Nucleus accumbens (tissue), 56 donors: ENCODE results near the gene ST3GAL4.

ENCODE experiments used
- DNase-seq, 56 donors: peaks; one replicate each; lab custom pipeline; 2025; lab: John Stamatoyannopoulos, UW

ST3GAL4 gene

GRCh38 chr11:126418887-126419286, 63.4 kb downstream of the ST3GAL4 start:
- no peak for DNase-seq

- no peak for DNase-seq
These were observed 64.6 kb downstream of the ST3GAL4 start for GRCh38 chr11:126419801-126420697.

DNA sequence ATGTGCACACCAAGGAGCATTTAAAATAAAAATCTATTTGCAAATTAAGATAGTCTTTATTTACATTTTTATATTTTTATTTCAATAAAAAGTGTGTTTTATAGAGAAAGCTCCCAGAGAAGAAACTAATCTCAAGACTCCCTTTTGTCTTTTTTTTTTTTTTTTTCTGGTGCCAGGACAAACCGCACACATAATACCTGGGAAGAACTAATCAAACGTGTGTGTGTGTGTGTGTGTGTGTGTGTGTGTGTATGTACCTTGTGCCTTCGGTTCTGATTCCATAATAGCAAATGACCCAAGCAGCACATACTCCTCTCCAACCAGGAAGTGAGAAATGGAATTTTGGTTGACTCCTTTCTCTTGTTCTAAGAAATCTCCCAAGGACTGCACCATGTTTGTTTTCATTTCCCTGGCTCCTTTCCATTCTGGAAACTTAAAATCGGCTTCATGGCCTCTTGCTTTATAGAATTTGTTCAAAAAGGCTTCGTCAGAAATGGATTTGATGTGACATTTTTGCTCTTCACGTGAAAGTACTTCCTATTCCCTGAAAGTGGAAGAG, 65.3 kb downstream of the ST3GAL4 start:
- DNase-seq = no peak

DNA sequence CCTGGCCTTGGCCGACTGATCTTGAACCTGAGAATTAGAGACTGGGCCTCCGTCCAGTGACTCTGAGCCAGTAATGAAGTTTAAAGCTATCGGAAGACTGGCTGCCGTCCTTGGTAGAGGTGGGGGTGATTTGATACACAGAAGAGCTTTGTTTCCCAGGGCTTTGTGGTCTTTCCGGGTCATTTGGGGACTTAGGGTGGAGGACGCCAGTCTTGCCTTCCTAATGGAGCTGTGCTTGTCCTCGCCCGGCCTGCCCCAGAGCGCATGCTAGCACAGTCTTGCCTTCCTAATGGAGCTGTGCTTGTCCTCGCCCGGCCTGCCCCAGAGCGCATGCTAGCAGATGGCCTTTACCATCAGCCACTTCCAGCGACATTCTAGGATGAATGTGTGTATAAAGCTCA, 65.8 kb downstream of the ST3GAL4 start:
- no peak for DNase-seq

GRCh38 chr11:126422446-126422845, 67.0 kb downstream of the ST3GAL4 start:
- no peak for DNase-seq

- no peak for DNase-seq
These were observed 67.7 kb downstream of the ST3GAL4 start for GRCh38 chr11:126423154-126423553.

DNA sequence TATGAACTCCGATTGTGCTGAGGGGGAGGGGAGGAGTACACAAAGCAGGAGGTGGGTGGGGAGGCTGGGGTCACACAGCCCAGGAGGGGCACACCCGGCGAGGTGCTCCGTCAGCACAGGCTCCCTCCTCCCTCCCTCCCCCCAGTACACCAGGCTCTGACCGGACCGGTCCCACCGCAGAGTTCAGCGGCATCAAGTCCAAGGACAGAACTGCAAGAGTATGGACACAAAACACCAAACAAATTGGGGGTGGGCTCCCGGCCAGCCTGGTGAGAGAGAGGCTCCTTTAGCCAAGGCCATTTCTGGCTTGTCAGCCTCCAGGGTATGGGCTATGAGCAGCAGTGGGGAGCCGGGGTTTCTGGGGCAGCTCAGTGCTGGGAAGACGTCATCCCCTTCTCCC, 68.3 kb downstream of the ST3GAL4 start:
- DNase-seq = no peak

DNA sequence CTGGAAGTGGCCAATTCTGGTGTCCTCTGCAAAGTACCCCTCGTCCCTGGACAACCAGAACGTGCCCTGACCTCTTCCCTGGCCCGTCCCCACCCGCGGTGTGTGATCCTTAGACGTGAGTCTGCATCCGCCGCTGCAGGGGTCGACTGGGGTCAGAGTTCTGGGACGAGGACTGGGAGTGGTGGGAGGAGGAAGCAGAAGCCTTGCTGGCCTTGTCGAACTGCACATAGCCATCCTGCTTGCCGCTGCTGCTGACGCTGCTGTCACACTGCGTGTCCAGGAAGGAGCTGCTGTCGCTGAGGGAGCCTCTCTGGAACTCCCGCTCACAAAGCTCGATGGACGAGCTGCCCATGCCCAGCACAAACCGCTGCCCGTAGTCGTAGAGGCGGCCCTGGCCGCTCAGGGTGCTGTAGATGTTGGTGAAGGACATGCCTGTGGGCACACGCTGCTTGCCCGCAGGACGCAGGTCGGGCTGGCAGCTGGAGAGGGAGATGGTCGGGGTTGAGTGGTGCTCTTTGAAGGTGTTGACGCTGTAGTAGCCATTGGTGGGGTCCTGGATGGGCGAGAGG, 69.1 kb downstream of the ST3GAL4 start:
- no peak for DNase-seq

- no peak for DNase-seq
These were observed 70.6 kb downstream of the ST3GAL4 start for GRCh38 chr11:126426106-126426505.

DNA sequence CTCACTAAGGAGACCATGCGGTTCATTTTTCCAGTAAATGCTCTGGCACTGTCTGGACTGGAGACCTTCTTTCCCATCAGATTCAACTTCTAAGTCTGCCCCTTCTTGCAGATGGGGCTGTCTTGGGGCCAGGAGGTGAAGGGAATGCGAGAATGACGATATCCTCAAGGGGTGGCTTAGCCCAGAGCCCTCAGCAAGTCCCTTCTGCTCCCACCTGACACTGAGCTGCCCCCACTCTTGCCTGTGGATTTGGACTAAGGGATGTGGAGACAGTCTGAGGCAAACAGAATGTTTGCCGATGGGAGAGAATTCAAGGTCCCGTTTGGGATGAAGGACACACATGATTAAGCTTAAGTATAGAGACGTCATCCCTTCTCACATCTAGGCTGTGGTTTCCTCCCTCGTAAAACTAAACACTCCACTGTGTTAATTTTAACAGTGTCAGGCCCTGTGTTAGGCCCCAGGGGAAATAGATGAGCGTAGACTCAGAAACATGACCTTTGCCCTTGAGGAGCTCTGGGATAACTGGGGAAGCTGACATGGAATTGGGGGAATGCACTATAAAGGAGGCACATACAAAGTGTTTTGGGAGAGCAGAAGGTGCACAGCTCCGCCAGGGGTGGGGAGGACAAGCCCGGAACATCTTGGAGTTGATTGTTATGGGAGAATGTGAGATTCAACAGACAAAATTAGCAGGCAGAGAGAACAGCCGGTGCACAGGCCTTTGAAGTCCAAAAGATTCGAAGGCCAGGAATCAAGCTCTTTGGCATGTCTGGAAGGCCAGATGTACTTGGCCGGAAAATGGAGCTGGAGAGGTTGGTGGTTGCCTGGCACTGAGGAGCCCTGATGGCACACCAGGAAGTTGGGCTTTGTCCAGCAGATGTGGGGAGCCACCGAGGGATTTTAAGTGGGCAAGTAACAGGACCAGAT, 71.6 kb downstream of the ST3GAL4 start:
- peak in 1 of 56 donors; percentile 13 for DNase-seq

- no peak for DNase-seq
These were observed 75.3 kb downstream of the ST3GAL4 start for GRCh38 chr11:126430581-126431335.

DNA sequence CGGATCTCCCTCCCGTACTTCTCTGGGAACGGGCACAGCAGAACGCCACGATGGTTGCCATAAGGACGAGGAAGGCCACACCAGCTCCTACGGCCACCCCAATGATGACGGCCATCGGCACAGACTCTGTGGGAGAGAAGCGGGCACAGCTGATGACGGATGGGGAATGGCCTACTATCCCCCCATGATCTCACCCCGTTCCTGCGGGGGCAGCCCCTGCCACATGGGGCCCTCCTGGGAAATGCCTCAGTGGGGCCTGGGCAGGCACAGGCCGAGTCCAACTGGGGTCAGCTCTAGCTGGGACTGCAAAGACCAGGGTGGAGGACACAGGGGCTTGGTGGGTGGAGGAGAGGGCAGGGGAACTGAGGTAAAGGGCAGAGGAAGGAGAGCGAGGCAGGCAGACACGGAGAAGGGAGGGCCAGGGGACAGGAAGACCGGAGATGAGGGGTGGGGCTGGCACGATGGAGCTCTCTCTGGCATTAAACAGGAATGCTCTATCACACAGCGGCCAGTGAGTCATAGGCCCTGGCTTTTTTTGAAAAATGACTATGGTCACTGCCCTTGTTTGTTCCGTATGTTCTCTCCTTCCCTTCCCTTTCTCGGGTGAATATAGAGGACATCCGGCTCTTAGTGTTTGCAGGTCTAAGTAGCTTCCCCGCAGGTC, 76.0 kb downstream of the ST3GAL4 start:
- no peak for DNase-seq

- no peak for DNase-seq
These were observed 76.6 kb downstream of the ST3GAL4 start for GRCh38 chr11:126432065-126432461.

DNA sequence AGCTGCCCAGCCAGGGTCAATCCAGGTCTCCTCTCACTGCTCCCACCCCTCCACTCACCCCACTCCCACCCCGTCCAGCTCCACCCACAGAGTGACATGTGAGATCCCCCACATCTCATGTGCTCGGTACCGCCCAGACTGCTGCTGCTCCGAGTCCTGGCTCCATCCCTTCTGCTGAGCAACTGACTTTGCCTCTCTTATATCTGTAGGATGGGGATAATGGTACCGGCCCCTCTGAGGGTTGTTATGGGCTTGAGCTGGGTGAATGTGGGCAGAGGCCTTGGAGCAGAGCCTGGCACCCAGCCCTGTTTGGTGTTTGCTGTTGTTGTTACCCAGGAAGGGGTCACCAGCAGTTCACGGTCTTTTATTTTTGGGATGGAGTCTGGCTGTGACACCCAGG, 77.0 kb downstream of the ST3GAL4 start:
- DNase-seq = no peak

GRCh38 chr11:126433244-126433846, 77.9 kb downstream of the ST3GAL4 start:
- DNase-seq = no peak

DNA sequence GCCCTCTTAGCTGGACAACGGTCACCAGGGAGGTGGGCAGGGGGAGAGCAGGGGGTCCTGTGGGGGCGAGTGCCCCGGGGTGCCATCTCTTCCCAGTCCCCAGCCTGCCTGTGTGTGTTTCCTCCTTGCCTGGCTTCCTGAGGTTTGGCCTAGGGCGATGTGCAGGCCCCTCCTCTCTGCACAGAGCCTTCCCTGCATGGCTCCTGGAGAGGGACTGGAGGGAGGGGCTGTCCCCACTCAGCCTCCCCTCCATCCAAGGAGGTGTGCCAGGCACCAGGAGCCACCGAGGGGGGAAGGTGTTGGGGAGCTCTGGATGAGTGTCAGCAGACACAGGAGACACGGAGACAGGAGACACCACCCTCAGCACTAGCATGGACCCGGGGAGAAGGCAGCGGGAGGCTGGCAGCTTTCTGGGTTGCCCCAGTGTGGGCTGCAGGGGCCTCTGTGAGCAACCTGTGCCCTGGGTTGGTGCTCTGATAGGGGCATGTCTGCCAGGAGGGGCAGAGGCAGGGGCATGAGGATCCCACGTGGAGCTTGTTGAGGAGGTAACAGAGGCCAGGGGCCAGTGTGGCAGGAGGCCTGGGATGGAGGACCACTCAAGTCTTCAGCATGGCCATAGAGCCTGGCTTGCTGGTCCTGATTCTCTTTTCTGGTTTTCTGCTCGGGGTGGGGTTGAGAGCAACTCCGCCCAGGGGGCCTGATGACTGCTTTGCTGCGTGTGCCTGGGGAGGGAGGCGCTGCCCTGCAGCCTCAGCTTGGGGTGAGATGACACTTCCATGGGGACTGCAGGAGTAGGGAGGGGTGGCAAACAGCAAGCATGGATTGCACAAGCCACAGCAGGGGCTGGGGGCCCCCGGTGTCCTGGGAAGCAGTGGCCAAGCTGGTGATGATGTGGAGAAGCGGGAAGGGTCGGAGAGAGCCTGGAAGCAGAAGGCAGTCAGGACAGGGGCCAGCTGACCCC, 78.8 kb downstream of the ST3GAL4 start:
- no peak for DNase-seq

DNA sequence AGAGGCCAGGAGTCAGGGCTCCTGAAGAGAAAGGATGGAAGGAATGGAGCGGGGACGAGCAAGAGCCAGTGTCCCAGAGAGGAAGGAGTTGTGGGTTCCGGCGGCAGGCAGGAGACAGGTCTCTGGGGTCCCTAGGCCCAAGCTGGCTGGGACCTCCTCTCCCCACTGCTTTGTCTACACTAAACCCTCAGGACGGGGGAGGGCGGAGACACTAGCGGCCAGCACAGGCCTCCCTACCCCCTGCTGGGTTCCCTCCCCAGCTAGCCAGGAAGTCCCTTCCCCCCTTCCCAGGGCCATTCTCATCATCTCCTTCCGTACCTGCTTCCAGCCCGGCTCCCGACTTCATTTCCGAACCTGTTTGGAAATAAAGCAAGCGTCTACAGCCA, 79.5 kb downstream of the ST3GAL4 start:
- DNase-seq = no peak

- DNase-seq = no peak
These were observed 80.8 kb downstream of the ST3GAL4 start for GRCh38 chr11:126436209-126436755.
